ENCODE results near the gene TMED3. TPM values are rescaled to one million over a fixed set of nuclear protein-coding genes. Genes with fewer than 3 reads are reported as not detected.

TMED3 gene
- polyA plus RNA-seq, 2 donors = 117 to 157 TPM

DNA sequence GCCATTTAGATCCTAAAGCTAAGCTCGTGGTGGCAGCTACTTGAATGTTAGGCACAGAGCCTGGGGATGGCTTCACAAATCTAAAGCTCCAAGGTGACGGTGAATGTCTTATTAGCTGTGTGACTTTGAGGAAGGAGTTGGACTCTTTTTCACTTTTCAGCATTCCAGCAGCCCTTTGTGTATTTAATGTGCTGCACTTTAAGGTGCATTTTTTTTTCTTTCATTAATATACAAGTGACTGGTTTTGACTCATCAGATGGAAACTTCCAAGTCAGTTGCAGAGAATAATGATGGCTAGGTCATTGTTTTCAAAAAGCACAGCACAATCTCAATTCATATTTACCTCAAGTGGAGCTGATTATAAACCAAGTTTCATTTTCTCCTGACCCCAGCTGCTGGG is 55.8 kb downstream of the TMED3 start:
- no peaks in the 10 kb centered on the region for H3K4me1 ChIP-seq (ENCODE audit: control insufficient read depth in 2 of 2, insufficient read depth in 2 of 2, low read length in 1 of 2)
- WGBS, 2 donors = 79% methylated on average over 2 of the region's 2 CpGs
- H3K27me3 ChIP-seq (ENCODE audit: control insufficient read depth in 1 of 2, insufficient read depth in 2 of 2, low read length in 2 of 2) = no peaks in the 10 kb centered on the region
- no peak overlapping the region for H3K27ac ChIP-seq (ENCODE audit: low read depth in 2 of 2, low read length in 1 of 2)
- no peaks in the 10 kb centered on the region for H3K9me3 ChIP-seq (ENCODE audit: control insufficient read depth in 2 of 2, insufficient read depth in 1 of 2, low read depth in 1 of 2, low read length in 1 of 2)
- H3K36me3 ChIP-seq (ENCODE audit: control insufficient read depth in 2 of 2, insufficient read depth in 2 of 2, low read length in 1 of 2) = no peaks in the 10 kb centered on the region
- H3K4me3 ChIP-seq (ENCODE audit: low read depth in 1 of 2, low read length in 2 of 2) = no peak overlapping the region

DNA sequence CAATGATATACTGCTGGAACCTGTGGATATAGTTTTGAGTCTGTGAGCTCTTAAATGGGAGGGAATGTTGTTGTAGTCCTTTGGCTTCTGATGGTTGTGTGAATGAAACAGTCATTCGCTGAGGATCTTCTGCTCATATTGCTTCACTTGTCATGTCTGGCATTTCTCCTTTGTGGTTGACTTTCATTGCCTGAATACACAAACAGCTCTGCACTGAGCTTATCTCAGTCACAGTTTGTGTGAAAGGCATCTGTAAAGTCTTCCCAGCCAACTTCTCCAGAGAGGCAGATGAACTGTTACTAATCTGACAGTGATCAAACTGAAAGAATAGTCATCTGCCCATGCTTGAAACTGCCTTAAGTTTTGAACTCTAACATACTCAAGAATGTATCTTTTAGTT is 59.8 kb downstream of the TMED3 start:
- Histone ChIP-seq H3K4me1 (ENCODE audit: control insufficient read depth in 2 of 2, insufficient read depth in 2 of 2, low read length in 1 of 2) (no peaks in the 10 kb centered on the region), H3K27ac (ENCODE audit: low read depth in 2 of 2, low read length in 1 of 2) (no peak overlapping the region), H3K27me3 (ENCODE audit: control insufficient read depth in 1 of 2, insufficient read depth in 2 of 2, low read length in 2 of 2) (no peaks in the 10 kb centered on the region), H3K36me3 (ENCODE audit: control insufficient read depth in 2 of 2, insufficient read depth in 2 of 2, low read length in 1 of 2) (no peaks in the 10 kb centered on the region), H3K9me3 (ENCODE audit: control insufficient read depth in 2 of 2, insufficient read depth in 1 of 2, low read depth in 1 of 2, low read length in 1 of 2) (no peaks in the 10 kb centered on the region), H3K4me3 (ENCODE audit: low read depth in 1 of 2, low read length in 2 of 2) (no peak overlapping the region)
- 72 to 74% methylated on average over 1 of the region's 1 CpG for WGBS, 2 donors

DNA sequence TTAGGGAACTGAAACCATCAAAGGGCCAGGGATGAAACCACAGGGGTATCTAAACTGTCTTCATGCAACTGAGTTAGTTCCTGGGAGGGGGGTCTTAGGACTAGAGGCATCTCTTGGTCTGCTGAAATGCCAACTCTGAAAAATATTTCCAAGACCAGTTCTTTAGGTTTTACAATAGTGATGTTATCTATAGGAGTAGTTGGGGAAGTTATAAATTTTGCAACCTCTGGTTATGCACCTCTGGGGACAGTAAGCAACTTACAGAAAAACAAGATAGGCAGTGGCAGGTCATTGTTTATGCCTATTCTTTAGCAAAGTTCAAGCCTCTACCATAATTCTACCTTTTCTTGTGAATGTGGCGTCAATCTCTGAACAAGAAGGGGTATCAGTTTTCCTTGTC is 60.7 kb downstream of the TMED3 start:
- Histone ChIP-seq H3K36me3 (ENCODE audit: control insufficient read depth in 2 of 2, insufficient read depth in 2 of 2, low read length in 1 of 2) (no peaks in the 10 kb centered on the region), H3K4me1 (ENCODE audit: control insufficient read depth in 2 of 2, insufficient read depth in 2 of 2, low read length in 1 of 2) (no peaks in the 10 kb centered on the region), H3K27ac (ENCODE audit: low read depth in 2 of 2, low read length in 1 of 2) (no peak overlapping the region), H3K27me3 (ENCODE audit: control insufficient read depth in 1 of 2, insufficient read depth in 2 of 2, low read length in 2 of 2) (no peaks in the 10 kb centered on the region), H3K4me3 (ENCODE audit: low read depth in 1 of 2, low read length in 2 of 2) (no peak overlapping the region), H3K9me3 (ENCODE audit: control insufficient read depth in 2 of 2, insufficient read depth in 1 of 2, low read depth in 1 of 2, low read length in 1 of 2) (no peaks in the 10 kb centered on the region)
- WGBS, 2 donors = 97 to 100% methylated on average over 1 of the region's 1 CpG

DNA sequence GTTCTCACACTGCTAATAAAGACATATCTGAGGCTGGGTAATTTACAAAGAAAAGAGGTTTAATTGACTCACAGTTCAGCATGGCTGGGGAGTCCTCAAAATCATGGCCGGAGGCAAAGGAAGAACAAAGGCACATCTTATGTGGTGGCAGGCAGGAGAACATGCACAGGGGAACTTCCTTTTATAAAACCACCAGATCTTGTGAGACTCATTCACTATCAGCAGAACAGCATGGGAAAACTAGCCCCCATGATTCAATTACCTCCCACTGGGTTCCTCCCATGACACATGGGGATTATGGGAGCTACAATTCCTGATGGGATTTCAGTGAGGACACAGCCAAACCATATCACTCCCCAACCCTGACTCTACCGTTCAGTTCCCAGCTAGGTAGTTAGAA is 61.5 kb downstream of the TMED3 start:
- Histone ChIP-seq H3K27ac (ENCODE audit: low read depth in 2 of 2, low read length in 1 of 2) (no peak overlapping the region), H3K4me3 (ENCODE audit: low read depth in 1 of 2, low read length in 2 of 2) (no peak overlapping the region), H3K4me1 (ENCODE audit: control insufficient read depth in 2 of 2, insufficient read depth in 2 of 2, low read length in 1 of 2) (no peaks in the 10 kb centered on the region), H3K36me3 (ENCODE audit: control insufficient read depth in 2 of 2, insufficient read depth in 2 of 2, low read length in 1 of 2) (no peaks in the 10 kb centered on the region), H3K27me3 (ENCODE audit: control insufficient read depth in 1 of 2, insufficient read depth in 2 of 2, low read length in 2 of 2) (no peaks in the 10 kb centered on the region), H3K9me3 (ENCODE audit: control insufficient read depth in 2 of 2, insufficient read depth in 1 of 2, low read depth in 1 of 2, low read length in 1 of 2) (no peaks in the 10 kb centered on the region)
- 75 to 89% methylated on average over 2 of the region's 2 CpGs for WGBS, 2 donors

Other genes with a start within 250 kb of the TMED3 start
- gene RASGRF1, start 220.3 kb upstream of the TMED3 start, polyA plus RNA-seq = under 1 TPM; 0.02 to 0.04 TPM
- gene ANKRD34C, start 28.4 kb upstream of the TMED3 start, polyA plus RNA-seq = not detected
- under 1 TPM; 0.11 to 0.29 TPM for gene MINAR1, start 121.2 kb downstream of the TMED3 start, polyA plus RNA-seq